Erythroblast (primary cell): ENCODE results near the gene AP1M1.
A peak's percentile ranks its signal among the peaks of the same experiment; 100 is the strongest.

Experiments
- DNase-seq, 2 experiments: peaks; one replicate each; lab custom pipeline; 2025; lab: John Stamatoyannopoulos, UW
- GATA1 ChIP-seq: IDR thresholded peaks from 2 replicates; pipeline ENCODE4 v1.6.1; 2011; ENCODE audit warnings: low read depth, mild to moderate bottlenecking, control low read depth, low read length, moderate library complexity
- POLR2A ChIP-seq: IDR thresholded peaks from 2 replicates; pipeline ENCODE4 v1.6.1; 2011; ENCODE audit warnings: mild to moderate bottlenecking, low read length

The AP1M1 gene

GRCh38 chr19:16207490-16208025, 9.8 kb downstream of the AP1M1 start:
- no peak for DNase-seq
- no peak for TF ChIP-seq POLR2A
- TF ChIP-seq GATA1, result no peak

- TF ChIP-seq GATA1, result no peak
- TF ChIP-seq POLR2A, result no peak
- no peak for DNase-seq
Measured at GRCh38 chr19:16208064-16208759, 10.5 kb downstream of the AP1M1 start.

DNA sequence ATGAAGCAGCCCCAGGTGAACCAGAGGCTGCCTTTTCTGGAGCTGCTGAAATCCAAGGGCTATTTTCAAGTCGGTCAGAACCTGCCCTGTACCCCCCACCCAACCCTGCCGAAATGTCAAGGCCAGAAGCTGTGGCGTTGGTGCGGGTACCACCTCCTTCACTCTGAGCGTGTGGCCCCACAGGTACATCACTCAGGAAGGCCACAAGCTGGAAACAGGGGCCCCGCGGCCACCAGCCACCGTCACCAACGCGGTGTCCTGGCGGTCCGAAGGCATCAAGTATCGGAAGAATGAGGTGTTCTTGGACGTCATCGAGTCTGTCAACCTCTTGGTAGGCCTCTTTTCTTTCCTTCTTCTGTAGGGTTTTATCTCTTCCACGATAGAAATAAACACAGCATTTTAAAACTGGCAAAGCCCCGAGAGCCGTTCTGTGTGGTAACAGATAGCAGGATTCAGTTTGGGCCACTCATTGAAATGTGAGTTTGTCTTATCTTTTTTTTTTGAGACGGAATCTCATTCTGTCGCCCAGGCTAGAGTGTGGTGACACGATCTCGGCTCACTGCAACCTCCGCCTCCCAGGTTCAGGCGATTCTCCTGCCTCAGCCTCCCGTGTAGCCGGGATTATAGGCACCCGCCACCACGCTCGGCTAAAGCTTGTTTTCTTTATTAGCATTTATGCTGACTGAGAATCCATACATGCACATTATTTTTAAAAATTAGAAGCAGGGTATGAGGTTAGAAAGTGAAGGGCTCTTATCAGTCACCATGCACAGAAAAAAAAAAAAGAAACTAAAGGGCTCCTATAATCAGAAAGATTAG, 11.3 kb downstream of the AP1M1 start:
- peak; percentile 30 to 80 for DNase-seq
- TF ChIP-seq POLR2A, result no peak
- no peak for TF ChIP-seq GATA1

DNA sequence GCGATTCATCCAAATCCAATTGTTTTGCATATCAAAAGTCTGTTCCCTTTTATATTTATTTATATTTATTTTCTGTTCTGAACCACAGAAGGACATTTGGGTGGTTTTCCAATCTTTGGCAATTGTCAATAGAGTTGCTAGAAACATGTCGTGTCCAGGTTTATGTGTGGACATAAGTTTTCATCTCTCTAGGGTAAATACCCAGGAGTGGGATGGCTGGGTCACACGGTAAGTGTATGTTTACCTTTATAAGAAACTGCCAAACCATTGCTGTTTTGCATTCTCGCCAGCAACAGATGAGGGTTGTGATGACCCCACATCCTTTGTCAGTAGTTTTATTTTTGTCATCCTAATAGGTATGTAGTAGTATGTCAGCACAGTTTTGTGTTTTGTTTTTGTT, 12.5 kb downstream of the AP1M1 start:
- DNase-seq, result no peak
- TF ChIP-seq POLR2A, result no peak
- no peak for TF ChIP-seq GATA1

DNA sequence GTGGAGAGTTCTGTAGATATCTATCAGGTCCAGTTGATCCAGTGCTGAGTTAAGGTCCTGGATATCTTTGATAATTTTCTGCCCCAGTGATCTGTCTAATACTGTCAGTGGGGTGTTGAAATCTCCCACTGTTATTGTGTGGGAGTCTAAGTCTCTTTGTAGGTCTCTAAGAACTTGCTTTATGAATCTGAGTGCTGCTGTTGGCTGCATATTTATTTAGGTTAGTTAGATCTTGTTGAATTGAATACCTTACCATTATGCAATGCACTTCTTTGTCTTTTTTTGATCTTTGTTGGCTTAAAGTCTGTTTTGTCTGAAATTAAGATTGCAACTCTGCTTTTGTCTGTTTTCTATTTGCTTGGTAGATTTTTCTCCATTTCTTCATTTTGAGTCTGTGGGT, 15.4 kb downstream of the AP1M1 start:
- TF ChIP-seq GATA1 (no peak), POLR2A (no peak)
- peak in 1 of 2 experiments; percentile 16 for DNase-seq

- no peak for TF ChIP-seq POLR2A
- TF ChIP-seq GATA1, result no peak
- no peak for DNase-seq
Measured at GRCh38 chr19:16216744-16217670, 19.3 kb downstream of the AP1M1 start.

DNA sequence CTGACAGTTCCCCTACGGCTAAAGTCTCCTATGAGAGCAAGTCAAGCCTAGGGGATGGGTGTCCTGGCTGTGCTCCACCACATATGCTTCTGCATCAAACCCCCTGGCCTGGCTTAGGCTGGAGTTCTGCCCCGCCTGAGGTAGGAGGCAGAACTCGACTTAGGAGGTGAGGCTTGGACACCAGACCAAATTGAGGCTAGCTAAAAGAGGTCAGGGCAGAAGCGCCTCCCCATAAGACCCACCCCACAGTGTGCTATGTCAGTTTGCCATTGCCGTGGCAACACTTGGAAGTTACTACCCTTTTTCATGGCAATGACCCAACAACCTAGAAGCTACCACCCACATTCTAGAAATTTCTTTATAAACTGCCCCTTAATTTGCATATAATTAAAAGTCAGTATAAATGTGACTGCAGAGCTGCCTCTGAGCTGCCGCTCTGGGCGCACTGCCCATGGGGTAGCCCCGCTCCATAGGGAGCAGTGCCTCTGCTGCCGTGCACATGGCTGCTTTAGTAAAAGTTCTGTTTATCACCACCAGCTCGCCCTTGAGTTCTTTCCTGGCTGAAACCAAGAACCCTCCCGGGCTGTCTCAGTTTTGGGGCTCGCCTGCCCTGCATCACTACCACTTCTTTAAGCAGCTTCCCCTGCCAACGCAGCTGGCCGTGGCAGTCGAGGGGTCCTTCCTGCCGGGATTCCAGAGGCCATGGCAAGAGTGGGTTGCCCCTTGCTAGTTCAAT, 20.2 kb downstream of the AP1M1 start:
- peak in 1 of 2 experiments; percentile 11 for DNase-seq
- TF ChIP-seq GATA1 (no peak), POLR2A (no peak)

DNA sequence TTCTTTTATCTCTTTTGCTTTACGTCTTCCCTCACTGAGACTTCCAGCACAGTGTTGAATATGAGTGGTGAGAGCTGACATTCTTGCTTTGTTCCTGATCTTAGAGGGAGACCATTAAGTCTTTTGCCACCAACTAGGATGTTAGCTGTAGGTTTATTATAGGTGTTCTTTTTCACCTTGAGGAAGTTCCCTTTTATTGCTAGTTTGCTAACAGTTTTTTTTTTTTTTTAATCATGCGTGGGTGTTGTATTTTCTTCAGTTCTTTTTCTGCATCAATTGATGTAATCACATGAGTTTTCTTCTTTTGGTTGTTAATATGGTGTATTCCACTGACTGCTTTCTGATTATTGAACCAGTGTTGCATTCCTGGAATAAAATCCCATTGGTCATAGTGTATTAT, 21.1 kb downstream of the AP1M1 start:
- no peak for TF ChIP-seq POLR2A
- no peak for TF ChIP-seq GATA1
- no peak for DNase-seq

GRCh38 chr19:16222806-16223205, 25.1 kb downstream of the AP1M1 start:
- no peak for DNase-seq
- no peak for TF ChIP-seq POLR2A
- TF ChIP-seq GATA1, result no peak

DNA sequence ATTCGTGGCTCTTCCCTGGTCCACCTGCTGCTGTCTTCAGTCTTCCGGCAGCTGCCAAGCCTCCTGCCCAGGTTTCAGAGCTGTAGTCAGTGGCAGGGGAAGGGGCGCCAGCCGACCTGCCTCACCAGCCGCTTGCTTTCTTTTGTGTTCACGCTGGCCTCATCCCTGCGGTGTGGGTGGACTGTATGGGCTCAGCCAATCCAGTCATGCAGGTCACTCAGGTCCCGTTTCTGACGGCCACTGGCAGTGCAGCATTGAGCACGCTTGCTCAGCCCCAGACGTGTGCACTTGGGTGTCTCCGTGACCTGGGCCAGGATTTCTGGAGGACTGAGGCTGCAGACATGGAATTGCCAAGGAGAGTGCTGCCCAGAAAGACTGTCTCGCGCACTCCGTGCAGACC, 26.0 kb downstream of the AP1M1 start:
- no peak for DNase-seq
- TF ChIP-seq GATA1 (no peak), POLR2A (no peak)

- DNase-seq, result no peak
- TF ChIP-seq GATA1 (no peak), POLR2A (no peak)
Measured at GRCh38 chr19:16224293-16225045, 26.8 kb downstream of the AP1M1 start.
